GM21786 (cell line): Measurements from ENCODE around the gene TUT4.

Source experiments
- ATAC-seq: cut with Tn5 transposase; IDR thresholded peaks from one replicate; pipeline ENCODE4 v1.9.1; 2021; ENCODE audit not compliant: unreplicated experiment

The TUT4 gene

GRCh38 chr1:52533713-52534112, 19.2 kb downstream of the TUT4 start:
- no peak for ATAC-seq

GRCh38 chr1:52532731-52533327, 20.1 kb downstream of the TUT4 start:
- ATAC-seq = no peak

GRCh38 chr1:52532247-52532646, 20.6 kb downstream of the TUT4 start:
- no peak for ATAC-seq

DNA sequence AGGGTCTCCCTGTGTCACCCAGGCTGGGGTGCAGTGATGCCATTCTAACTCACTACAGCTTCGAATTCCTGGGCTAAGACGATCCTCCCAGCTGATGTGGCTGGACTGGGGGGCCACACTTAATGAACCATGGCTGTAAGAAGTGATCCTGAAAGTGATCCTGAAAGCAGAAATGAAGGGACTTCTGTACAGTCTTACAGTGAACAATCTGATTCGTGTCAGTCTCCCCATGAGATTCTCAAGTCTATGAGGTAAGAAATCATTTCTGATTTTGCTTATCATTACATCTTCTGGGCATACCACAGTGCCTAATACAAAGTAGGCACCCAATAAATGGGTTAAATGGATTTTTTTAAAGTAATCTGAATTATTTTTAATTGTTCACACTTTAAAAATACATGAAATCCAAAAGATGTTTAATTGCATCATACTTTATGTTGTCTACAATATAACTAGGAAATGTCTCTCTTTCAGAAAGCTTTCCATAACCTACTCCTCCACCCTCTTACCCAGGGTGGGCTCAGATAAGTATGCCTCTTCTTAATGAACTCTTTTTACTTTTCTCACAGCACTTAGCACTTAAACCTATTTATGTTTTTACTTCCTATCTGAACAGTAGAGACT, 21.5 kb downstream of the TUT4 start:
- no peak for ATAC-seq

GRCh38 chr1:52530563-52531144, 22.2 kb downstream of the TUT4 start:
- no peak for ATAC-seq

GRCh38 chr1:52523376-52523775, 29.5 kb downstream of the TUT4 start:
- no peak for ATAC-seq

DNA sequence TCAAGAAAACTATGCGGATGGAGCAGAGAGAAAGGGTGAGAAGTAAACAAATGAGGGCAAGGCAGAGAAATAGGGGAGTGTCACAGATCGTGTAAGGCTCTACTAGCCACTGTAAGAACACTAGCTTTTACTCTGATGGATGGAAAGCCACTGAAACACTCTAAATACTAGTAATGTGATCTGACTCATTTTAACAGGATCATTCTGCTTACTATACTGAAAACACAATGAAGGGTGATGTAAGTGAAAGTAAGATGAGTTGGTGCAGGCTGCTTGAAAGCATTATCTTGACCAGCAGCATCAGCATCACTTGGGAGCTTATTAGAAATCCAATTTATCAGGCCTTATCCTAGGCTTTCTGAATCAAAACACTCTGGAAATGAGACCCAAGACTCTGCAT, 32.7 kb downstream of the TUT4 start:
- no peak for ATAC-seq

- no peak for ATAC-seq
Observed at GRCh38 chr1:52518962-52519361, 33.9 kb downstream of the TUT4 start.

- ATAC-seq = no peak
Observed at GRCh38 chr1:52511851-52512615, 40.9 kb downstream of the TUT4 start.

GRCh38 chr1:52511439-52511838, 41.5 kb downstream of the TUT4 start:
- no peak for ATAC-seq

- ATAC-seq = no peak
Observed at GRCh38 chr1:52506920-52507546, 45.9 kb downstream of the TUT4 start.

DNA sequence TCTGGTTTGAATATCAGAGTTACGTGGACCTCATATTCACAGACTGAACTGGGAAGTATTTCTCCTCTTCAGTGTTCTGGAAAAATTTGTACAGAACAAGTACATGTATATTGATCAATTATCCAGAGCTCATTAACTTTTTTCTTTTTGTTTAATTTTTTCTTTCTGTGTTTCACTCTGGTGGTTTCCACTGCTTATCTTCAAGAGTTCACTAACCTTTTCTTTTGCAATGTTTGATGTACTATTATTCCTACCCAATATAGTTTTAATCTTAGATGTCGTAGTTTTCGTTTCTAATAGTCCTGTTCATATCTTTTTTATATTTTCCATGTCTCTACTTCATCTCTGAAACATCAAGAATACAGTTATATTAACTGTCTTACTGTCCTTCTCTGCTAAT, 46.5 kb downstream of the TUT4 start:
- ATAC-seq = no peak

- ATAC-seq = no peak
Observed at GRCh38 chr1:52504720-52505119, 48.2 kb downstream of the TUT4 start.

GRCh38 chr1:52503706-52504105, 49.2 kb downstream of the TUT4 start:
- ATAC-seq = no peak

DNA sequence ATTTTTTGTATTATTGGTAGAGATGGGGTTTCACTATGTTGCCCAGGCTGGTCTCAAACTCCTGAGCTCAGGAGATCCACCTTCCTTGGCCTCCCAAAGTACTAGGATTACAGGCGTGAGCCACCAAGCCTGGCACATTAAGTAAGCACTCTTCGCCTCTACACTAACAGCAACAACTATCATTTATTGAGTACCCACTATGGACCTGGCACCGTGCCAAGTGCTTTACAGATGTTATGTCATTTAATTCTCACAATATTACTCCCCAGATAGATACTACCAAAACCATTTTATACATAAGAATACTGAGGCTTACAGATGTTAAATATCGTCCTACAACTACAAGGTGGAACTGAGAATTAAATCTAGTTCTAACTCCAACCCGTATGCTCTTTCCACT, 50.1 kb downstream of the TUT4 start:
- no peak for ATAC-seq

DNA sequence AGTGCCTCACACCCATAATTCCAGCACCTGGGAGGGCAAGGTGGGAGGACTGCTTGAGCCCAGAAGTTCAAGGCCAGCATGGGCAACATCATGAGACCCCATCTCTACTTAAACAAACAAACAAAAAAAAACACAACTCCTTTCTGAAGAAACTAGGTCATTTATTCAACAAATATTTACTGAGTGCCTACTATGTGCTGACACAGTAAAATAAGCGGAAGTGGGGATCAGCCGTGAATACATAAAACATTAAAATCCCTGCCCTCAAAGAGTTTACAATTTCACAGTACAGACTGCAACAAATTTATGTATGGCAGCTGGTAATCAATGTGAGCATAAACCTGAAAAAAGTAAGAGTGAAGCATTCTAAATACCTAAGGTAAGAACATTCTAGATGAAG, 65.3 kb downstream of the TUT4 start:
- ATAC-seq = no peak

GRCh38 chr1:52482326-52483004, 70.4 kb downstream of the TUT4 start:
- ATAC-seq = no peak

DNA sequence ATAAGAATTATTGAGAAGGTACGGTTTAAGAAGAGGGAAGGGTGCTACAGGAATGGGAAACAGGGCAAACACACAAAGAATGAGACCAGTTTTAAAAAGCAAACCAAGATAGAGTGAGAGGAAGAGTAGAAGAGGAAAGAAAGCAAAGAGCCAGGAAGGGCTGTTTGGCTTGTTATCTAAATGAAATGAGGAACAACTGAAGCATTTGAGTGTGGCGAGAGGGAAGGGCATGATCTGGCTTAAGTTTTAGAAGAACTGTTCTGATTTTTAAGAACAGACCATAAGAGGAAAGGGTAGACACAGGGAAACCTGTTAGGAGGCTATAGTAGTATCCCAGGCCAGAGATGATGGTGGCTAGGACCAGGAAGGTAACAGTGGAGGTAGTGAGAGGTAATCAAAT, 73.8 kb downstream of the TUT4 start:
- no peak for ATAC-seq

DNA sequence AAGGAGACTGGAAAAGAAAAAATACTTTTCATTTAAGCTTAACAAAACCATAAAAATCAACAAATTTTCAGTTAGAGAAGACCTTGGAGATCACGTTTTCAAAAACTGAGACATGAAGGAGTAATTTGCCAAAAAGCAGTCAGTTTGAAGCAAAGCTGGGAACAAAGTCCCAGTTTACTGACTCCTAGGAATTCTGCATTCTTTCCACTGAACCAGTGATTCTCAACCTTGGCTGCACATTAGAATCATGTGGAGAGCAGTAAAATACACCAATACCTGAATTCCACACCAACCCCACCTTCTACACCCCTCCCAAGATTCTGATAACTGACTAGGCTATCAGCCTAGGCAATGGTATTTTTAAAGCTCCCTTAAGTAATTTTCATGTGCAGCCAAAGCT, 75.0 kb downstream of the TUT4 start:
- ATAC-seq = no peak

- ATAC-seq = no peak
Observed at GRCh38 chr1:52476943-52477342, 75.9 kb downstream of the TUT4 start.

DNA sequence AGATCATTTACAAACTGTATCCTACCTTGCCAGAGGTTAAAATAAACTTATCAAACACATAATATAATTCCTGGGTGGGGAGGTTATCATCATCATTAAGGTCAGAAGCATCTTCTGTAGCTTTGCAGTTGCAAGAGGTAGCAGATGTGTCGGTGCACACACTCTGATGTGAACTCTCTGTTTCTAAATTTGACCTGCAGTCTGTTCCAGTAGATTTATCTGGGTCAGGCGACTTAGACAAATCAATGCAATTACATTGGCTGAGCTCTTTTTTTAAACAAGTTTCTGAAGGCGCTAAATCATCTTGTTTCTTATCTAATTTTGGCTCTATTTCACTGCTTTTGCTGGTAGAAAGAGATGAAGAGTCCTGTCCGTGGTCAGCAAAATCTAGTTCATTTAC, 78.1 kb downstream of the TUT4 start:
- no peak for ATAC-seq
